ENCODE measurements around the gene AMY2B. TPM values are rescaled to one million over a fixed set of nuclear protein-coding genes. Genes with fewer than 3 reads are reported as not detected.
"Not testable (repeated sequence)": the region's sequence is repeated elsewhere in the genome, so short reads cannot be mapped to it uniquely, and the experiment has no call there.

Gene AMY2B
- total and polyA plus RNA-seq, 7 donors = 5.5 to 28.0 (median 12.5) TPM

- H3K36me3 ChIP-seq (ENCODE audit: insufficient read depth in 1 of 2, low read depth in 1 of 2) = peaks cover 0 to 100% of the 10 kb centered on the region in 2 donors
- intact Hi-C loops (cut with DNase I) = no loop called here
- H3K9me3 ChIP-seq = no peaks in the 10 kb centered on the region
- DNase-seq = no peak
- H3K4me1 ChIP-seq = no peaks in the 10 kb centered on the region
- no peak overlapping the region for H3K27ac ChIP-seq
- no peaks in the 10 kb centered on the region for H3K27me3 ChIP-seq (ENCODE audit: insufficient read depth in 3 of 3, low read length in 2 of 3)
- H3K4me3 ChIP-seq = no peak overlapping the region
- no peak for TF ChIP-seq CTCF (IDR thresholded peaks at IDR 0.05)
- no peak for ATAC-seq
- WGBS, 3 donors = 78 to 83% (median 82%) methylated on average over 3 of the region's 3 CpGs
Measured at GRCh38 chr1:103547840-103548239, 23.5 kb upstream of the AMY2B start.

- peaks cover 0 to 20% of the 10 kb centered on the region in 2 donors for H3K36me3 ChIP-seq (ENCODE audit: insufficient read depth in 1 of 2, low read depth in 1 of 2)
- no peak for TF ChIP-seq CTCF (IDR thresholded peaks at IDR 0.05)
- intact Hi-C loops (cut with DNase I) = loop anchor here (5.0 kb wide), 1 partner anchor 33 kb away; the partner anchor contains the start of gene RNPC3 (in 2 of the 2)
- H3K4me1 ChIP-seq = peaks cover 22% of the 10 kb centered on the region
- DNase-seq (no peak), ATAC-seq (no peak)
- no peaks in the 10 kb centered on the region for H3K27me3 ChIP-seq (ENCODE audit: insufficient read depth in 3 of 3, low read length in 2 of 3)
- H3K9me3 ChIP-seq = no peaks in the 10 kb centered on the region
- no peak overlapping the region for H3K27ac ChIP-seq
- no peak overlapping the region for H3K4me3 ChIP-seq
Measured at GRCh38 chr1:103560427-103560826, 11.0 kb upstream of the AMY2B start.

- peak in 1 of 4 donors; percentile 36 for ATAC-seq
- 85 to 88% (median 85%) methylated on average over 3 of the region's 3 CpGs for WGBS, 3 donors
- not testable (repeated sequence) for DNase-seq; H3K4me3 ChIP-seq; H3K9me3 ChIP-seq; H3K27me3 ChIP-seq (ENCODE audit: insufficient read depth in 3 of 3, low read length in 2 of 3)
- H3K4me1 ChIP-seq = peaks cover 22% of the 10 kb centered on the region
- intact Hi-C loops (cut with DNase I) = loop anchor here (5.0 kb wide), 1 partner anchor 34 kb away; the partner anchor contains the start of gene RNPC3 (in 2 of the 2)
- peak overlapping the region; percentile 72 for H3K27ac ChIP-seq
- peaks cover 0 to 17% of the 10 kb centered on the region in 2 donors for H3K36me3 ChIP-seq (ENCODE audit: insufficient read depth in 1 of 2, low read depth in 1 of 2)
Measured at GRCh38 chr1:103561124-103561523, 10.3 kb upstream of the AMY2B start.

GRCh38 chr1:103561643-103562395, 9.6 kb upstream of the AMY2B start:
- Histone ChIP-seq H3K4me3 (peak overlapping the region; percentile 53), H3K27ac (peak overlapping the region; percentile 72), H3K27me3 (ENCODE audit: insufficient read depth in 3 of 3, low read length in 2 of 3) (no peaks in the 10 kb centered on the region), H3K4me1 (peaks cover 22% of the 10 kb centered on the region), H3K36me3 (ENCODE audit: insufficient read depth in 1 of 2, low read depth in 1 of 2) (peaks cover 0 to 17% of the 10 kb centered on the region in 2 donors), H3K9me3 (no peaks in the 10 kb centered on the region)
- ATAC-seq (peak; percentile 71 to 92 (median 80)), DNase-seq (no peak)
- TF ChIP-seq CTCF (IDR thresholded peaks at IDR 0.05) = no peak
- intact Hi-C loops (cut with DNase I) = loop anchor here (5.0 kb wide), 1 partner anchor 35 kb away; the partner anchor contains the start of gene RNPC3 (in 2 of the 2)
- 47 to 72% (median 56%) methylated on average over 2 of the region's 2 CpGs for WGBS, 3 donors

- no peak for TF ChIP-seq CTCF (IDR thresholded peaks at IDR 0.05)
- WGBS, 3 donors = 60 to 75% (median 70%) methylated on average over 4 of the region's 4 CpGs
Measured at GRCh38 chr1:103563056-103563455, 8.3 kb upstream of the AMY2B start.

More at GRCh38 chr1:103563056-103563455, 8.3 kb upstream of the AMY2B start:
- Histone ChIP-seq H3K9me3 (no peaks in the 10 kb centered on the region), H3K27me3 (ENCODE audit: insufficient read depth in 3 of 3, low read length in 2 of 3) (no peaks in the 10 kb centered on the region), H3K36me3 (ENCODE audit: insufficient read depth in 1 of 2, low read depth in 1 of 2) (peaks cover 0 to 22% of the 10 kb centered on the region in 2 donors), H3K4me1 (peaks cover 22% of the 10 kb centered on the region), H3K27ac (peak overlapping the region; percentile 72), H3K4me3 (peak overlapping the region; percentile 53)
- DNase-seq = no peak
- no peak for ATAC-seq
- intact Hi-C loops (cut with DNase I) = loop anchor here (5.0 kb wide), 1 partner anchor 36 kb away; the partner anchor contains the start of gene RNPC3 (in 2 of the 2)

All from psoas muscle (tissue), 8 donors.